Measurements from ENCODE around the gene BSDC1. TPM values are rescaled to one million over a fixed set of nuclear protein-coding genes. Genes with fewer than 3 reads are reported as not detected.

Gene BSDC1
- polyA plus RNA-seq, 1 of the 3 experiments (the other 2 are of a cell fraction): 51.0 TPM

DNA sequence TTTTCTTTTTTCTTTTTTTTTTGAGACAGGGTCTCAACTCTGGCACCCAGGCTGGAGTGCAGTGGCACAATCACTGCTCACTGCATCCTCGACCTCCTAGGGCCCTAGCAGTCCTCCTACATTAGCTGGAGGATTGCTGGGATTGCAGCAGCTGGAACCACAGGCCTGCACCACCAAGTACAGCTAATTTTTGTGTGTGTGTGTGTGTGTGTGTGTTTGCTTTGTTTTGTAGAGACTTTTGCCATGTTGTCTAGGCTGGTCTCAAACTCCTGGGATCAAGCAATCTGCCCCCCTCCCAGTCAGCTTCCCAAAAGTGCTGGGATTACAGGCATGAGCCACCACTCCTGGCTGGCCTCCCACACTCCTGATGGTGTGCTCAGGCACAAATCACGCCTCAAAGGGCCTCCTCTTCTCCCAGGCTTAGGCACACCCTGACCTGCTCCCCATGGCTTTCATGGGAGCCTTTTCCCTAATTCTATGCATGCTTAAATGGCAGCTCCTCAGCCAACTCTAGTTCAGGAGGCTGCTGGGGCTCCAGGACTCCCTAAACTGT lies 41.3 kb downstream of the BSDC1 start:
- no peak for TF ChIP-seq NFIC (IDR thresholded peaks at IDR 0.05; ENCODE audit: borderline replicate concordance)
- H3K4me1 ChIP-seq (ENCODE audit: control insufficient read depth in 1 of 2, insufficient read depth in 2 of 2, low read depth in 1 of 2, low read length in 1 of 2): peaks cover 4 to 9% of the 10 kb centered on the region in 2 experiments; a peak in 2 of 4 replicates
- no peak for DNase-seq
- H3K27ac ChIP-seq (ENCODE audit: low read depth in 2 of 2, low read length in 1 of 2): no peak overlapping the region
- H3K4me3 ChIP-seq (ENCODE audit: low read depth in 2 of 2, low read length in 1 of 2): no peak overlapping the region; a peak in 1 of 4 replicates
- H3K27me3 ChIP-seq (ENCODE audit: insufficient read depth): no peaks in the 10 kb centered on the region
- POLR2A ChIA-PET: interaction anchor here (0.6 to 3.5 kb wide), 3 partner anchors 17 to 116 kb away, joined by 3 to 24 read pairs (median 6); partner anchors contain the start of gene MARCKSL1
- peak overlapping the region; percentile 96 for H3K4me2 ChIP-seq
- H3K36me3 ChIP-seq (replicated peaks in 1 of 2; ENCODE audit: control insufficient read depth in 1 of 2, insufficient read depth in 2 of 2, low read length in 1 of 2): no peaks in the 10 kb centered on the region
- CTCF ChIA-PET: interaction anchor here (1.4 to 3.4 kb wide), 6 partner anchors 16 to 138 kb away, joined by 3 to 24 read pairs (median 4); partner anchors contain the start of gene MARCKSL1
- peaks cover 3% of the 10 kb centered on the region for H3F3A ChIP-seq (replicated peaks; ENCODE audit: insufficient read depth)
- H2AFZ ChIP-seq (ENCODE audit: low read depth): no peak overlapping the region
- no peaks in the 10 kb centered on the region for H3K9me2 ChIP-seq
- peaks cover 8% of the 10 kb centered on the region; the same call in 1 of the 2 replicates for H3K79me2 ChIP-seq (ENCODE audit: insufficient read depth)
- H3K9ac ChIP-seq: 0 out of 2 replicates have a peak overlapping the region, but pooled peaks have one; percentile 87
- WGBS (ENCODE audit: low lambda C conversion rate): 95% methylated on average over 2 of the region's 2 CpGs
- H4K20me1 ChIP-seq (ENCODE audit: insufficient read depth): no peaks in the 10 kb centered on the region
- H3K9me3 ChIP-seq: no peaks in the 10 kb centered on the region

DNA sequence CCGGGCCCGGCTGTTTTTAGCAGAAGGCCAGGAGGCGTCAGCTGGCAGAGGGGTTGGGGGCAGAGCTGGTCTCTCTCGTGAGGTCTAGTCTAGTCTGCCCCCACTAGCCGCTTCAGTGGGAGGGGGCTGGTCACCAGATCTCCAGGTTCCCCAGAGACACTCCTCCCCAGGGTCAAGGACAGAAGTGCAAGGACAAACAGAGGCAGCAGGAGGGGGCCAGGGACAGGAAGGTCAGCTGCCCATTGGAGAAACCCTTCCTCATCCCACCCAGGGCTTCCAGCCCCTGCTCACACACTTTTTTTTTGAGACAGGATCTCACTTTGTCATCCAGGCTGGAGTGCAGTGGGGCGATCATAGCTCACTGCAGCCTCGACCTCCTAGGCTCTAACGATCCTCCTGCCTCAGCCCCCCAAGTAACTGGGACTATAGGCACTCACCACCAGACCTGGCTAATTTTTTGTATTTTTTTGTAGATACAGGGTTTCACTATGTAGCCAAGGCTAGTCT lies 41.9 kb downstream of the BSDC1 start:
- H2AFZ ChIP-seq (ENCODE audit: low read depth): peak overlapping the region; percentile 89; the same call in 1 of the 2 replicates
- CTCF ChIA-PET: interaction anchor here (0.8 to 3.4 kb wide), 6 partner anchors 16 to 136 kb away, joined by 4 to 24 read pairs (median 4); partner anchors contain the start of gene MARCKSL1
- TF ChIP-seq TCF12 (IDR thresholded peaks at IDR 0.05) (no peak), TAF1 (IDR thresholded peaks at IDR 0.05; ENCODE audit: borderline replicate concordance, low read depth, low read length) (no peak), FOSL2 (IDR thresholded peaks at IDR 0.05; ENCODE audit: borderline replicate concordance, low read depth) (no peak), EP300 (IDR thresholded peaks at IDR 0.05; ENCODE audit: borderline replicate concordance in 1 of 2, low read depth in 1 of 2, low read length in 1 of 2) (no peak), JUND (IDR thresholded peaks at IDR 0.05) (no peak), NRF1 (IDR thresholded peaks at IDR 0.05; ENCODE audit: low read depth, low read length) (no peak), NFIC (IDR thresholded peaks at IDR 0.05; ENCODE audit: borderline replicate concordance) (no peak), POLR2AphosphoS5 (IDR thresholded peaks at IDR 0.05; ENCODE audit: low read depth, low read length) (no peak), MEF2A (IDR thresholded peaks at IDR 0.05; ENCODE audit: borderline replicate concordance, low read depth) (no peak), RXRA (IDR thresholded peaks at IDR 0.05; ENCODE audit: borderline replicate concordance, low read depth) (no peak), FOXM1 (IDR thresholded peaks at IDR 0.05; ENCODE audit: low read depth) (no peak), MXI1 (IDR thresholded peaks at IDR 0.05; ENCODE audit: low read depth, low read length) (no peak)
- TF ChIP-seq, protein P1, sequence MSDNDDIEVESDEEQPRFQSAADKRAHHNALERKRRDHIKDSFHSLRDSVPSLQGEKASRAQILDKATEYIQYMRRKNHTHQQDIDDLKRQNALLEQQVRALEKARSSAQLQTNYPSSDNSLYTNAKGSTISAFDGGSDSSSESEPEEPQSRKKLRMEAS (IDR thresholded peaks at IDR 0.05; ENCODE audit: low read depth): no peak
- TF ChIP-seq, protein P2, sequence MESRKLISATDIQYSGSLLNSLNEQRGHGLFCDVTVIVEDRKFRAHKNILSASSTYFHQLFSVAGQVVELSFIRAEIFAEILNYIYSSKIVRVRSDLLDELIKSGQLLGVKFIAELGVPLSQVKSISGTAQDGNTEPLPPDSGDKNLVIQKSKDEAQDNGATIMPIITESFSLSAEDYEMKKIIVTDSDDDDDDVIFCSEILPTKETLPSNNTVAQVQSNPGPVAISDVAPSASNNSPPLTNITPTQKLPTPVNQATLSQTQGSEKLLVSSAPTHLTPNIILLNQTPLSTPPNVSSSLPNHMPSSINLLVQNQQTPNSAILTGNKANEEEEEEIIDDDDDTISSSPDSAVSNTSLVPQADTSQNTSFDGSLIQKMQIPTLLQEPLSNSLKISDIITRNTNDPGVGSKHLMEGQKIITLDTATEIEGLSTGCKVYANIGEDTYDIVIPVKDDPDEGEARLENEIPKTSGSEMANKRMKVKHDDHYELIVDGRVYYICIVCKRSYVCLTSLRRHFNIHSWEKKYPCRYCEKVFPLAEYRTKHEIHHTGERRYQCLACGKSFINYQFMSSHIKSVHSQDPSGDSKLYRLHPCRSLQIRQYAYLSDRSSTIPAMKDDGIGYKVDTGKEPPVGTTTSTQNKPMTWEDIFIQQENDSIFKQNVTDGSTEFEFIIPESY (IDR thresholded peaks at IDR 0.05; ENCODE audit: borderline replicate concordance, low read depth): no peak
- TF ChIP-seq, protein P3, sequence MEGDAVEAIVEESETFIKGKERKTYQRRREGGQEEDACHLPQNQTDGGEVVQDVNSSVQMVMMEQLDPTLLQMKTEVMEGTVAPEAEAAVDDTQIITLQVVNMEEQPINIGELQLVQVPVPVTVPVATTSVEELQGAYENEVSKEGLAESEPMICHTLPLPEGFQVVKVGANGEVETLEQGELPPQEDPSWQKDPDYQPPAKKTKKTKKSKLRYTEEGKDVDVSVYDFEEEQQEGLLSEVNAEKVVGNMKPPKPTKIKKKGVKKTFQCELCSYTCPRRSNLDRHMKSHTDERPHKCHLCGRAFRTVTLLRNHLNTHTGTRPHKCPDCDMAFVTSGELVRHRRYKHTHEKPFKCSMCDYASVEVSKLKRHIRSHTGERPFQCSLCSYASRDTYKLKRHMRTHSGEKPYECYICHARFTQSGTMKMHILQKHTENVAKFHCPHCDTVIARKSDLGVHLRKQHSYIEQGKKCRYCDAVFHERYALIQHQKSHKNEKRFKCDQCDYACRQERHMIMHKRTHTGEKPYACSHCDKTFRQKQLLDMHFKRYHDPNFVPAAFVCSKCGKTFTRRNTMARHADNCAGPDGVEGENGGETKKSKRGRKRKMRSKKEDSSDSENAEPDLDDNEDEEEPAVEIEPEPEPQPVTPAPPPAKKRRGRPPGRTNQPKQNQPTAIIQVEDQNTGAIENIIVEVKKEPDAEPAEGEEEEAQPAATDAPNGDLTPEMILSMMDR (IDR thresholded peaks at IDR 0.05): no peak; the same call in 1 of the 2 replicates
- TF ChIP-seq, protein P4, sequence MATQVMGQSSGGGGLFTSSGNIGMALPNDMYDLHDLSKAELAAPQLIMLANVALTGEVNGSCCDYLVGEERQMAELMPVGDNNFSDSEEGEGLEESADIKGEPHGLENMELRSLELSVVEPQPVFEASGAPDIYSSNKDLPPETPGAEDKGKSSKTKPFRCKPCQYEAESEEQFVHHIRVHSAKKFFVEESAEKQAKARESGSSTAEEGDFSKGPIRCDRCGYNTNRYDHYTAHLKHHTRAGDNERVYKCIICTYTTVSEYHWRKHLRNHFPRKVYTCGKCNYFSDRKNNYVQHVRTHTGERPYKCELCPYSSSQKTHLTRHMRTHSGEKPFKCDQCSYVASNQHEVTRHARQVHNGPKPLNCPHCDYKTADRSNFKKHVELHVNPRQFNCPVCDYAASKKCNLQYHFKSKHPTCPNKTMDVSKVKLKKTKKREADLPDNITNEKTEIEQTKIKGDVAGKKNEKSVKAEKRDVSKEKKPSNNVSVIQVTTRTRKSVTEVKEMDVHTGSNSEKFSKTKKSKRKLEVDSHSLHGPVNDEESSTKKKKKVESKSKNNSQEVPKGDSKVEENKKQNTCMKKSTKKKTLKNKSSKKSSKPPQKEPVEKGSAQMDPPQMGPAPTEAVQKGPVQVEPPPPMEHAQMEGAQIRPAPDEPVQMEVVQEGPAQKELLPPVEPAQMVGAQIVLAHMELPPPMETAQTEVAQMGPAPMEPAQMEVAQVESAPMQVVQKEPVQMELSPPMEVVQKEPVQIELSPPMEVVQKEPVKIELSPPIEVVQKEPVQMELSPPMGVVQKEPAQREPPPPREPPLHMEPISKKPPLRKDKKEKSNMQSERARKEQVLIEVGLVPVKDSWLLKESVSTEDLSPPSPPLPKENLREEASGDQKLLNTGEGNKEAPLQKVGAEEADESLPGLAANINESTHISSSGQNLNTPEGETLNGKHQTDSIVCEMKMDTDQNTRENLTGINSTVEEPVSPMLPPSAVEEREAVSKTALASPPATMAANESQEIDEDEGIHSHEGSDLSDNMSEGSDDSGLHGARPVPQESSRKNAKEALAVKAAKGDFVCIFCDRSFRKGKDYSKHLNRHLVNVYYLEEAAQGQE (IDR thresholded peaks at IDR 0.05; ENCODE audit: low read depth, low read length): no peak
- TF ChIP-seq, protein P5, sequence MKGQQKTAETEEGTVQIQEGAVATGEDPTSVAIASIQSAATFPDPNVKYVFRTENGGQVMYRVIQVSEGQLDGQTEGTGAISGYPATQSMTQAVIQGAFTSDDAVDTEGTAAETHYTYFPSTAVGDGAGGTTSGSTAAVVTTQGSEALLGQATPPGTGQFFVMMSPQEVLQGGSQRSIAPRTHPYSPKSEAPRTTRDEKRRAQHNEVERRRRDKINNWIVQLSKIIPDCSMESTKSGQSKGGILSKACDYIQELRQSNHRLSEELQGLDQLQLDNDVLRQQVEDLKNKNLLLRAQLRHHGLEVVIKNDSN (IDR thresholded peaks at IDR 0.05; ENCODE audit: borderline replicate concordance, low read depth): no peak

More for the DNA sequence above, 41.9 kb downstream of the BSDC1 start:
- peak overlapping the region; percentile 87 for H3K9ac ChIP-seq
- peak overlapping the region; percentile 78 to 79 for H3K27ac ChIP-seq (ENCODE audit: low read depth in 2 of 2, low read length in 1 of 2)
- H3K4me3 ChIP-seq (ENCODE audit: low read depth in 2 of 2, low read length in 1 of 2): peak overlapping the region; percentile 62 to 84
- no peaks in the 10 kb centered on the region for H3K9me3 ChIP-seq
- H3K4me2 ChIP-seq: peak overlapping the region; percentile 96
- H3K36me3 ChIP-seq (replicated peaks in 1 of 2; ENCODE audit: control insufficient read depth in 1 of 2, insufficient read depth in 2 of 2, low read length in 1 of 2): no peaks in the 10 kb centered on the region
- peaks cover 3% of the 10 kb centered on the region for H3F3A ChIP-seq (replicated peaks; ENCODE audit: insufficient read depth)
- DNase-seq: no peak
- peaks cover 8% of the 10 kb centered on the region; the same call in 1 of the 2 replicates for H3K79me2 ChIP-seq (ENCODE audit: insufficient read depth)
- H3K4me1 ChIP-seq (ENCODE audit: control insufficient read depth in 1 of 2, insufficient read depth in 2 of 2, low read depth in 1 of 2, low read length in 1 of 2): peaks cover 4 to 9% of the 10 kb centered on the region in 2 experiments; a peak in 2 of 4 replicates
- POLR2A ChIA-PET: interaction anchor here (0.6 to 3.5 kb wide), 5 partner anchors 15 to 115 kb away, joined by 3 to 24 read pairs (median 5); partner anchors contain the start of gene MARCKSL1
- 92% methylated on average over 3 of the region's 8 CpGs for WGBS (ENCODE audit: low lambda C conversion rate)
- no peaks in the 10 kb centered on the region for H3K9me2 ChIP-seq
- no peaks in the 10 kb centered on the region for H4K20me1 ChIP-seq (ENCODE audit: insufficient read depth)
- H3K27me3 ChIP-seq (ENCODE audit: insufficient read depth): no peaks in the 10 kb centered on the region

Data from SK-N-SH (cell line).